GM18526 (cell line): ENCODE data around the gene RAD51AP1.

Source experiments
- POLR2A ChIP-seq: IDR thresholded peaks from 3 replicates; pipeline ENCODE4 v1.6.1; 2011; ENCODE audit not compliant: insufficient read length; ENCODE audit errors: extremely low read depth

RAD51AP1 gene, protein sequence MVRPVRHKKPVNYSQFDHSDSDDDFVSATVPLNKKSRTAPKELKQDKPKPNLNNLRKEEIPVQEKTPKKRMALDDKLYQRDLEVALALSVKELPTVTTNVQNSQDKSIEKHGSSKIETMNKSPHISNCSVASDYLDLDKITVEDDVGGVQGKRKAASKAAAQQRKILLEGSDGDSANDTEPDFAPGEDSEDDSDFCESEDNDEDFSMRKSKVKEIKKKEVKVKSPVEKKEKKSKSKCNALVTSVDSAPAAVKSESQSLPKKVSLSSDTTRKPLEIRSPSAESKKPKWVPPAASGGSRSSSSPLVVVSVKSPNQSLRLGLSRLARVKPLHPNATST

DNA sequence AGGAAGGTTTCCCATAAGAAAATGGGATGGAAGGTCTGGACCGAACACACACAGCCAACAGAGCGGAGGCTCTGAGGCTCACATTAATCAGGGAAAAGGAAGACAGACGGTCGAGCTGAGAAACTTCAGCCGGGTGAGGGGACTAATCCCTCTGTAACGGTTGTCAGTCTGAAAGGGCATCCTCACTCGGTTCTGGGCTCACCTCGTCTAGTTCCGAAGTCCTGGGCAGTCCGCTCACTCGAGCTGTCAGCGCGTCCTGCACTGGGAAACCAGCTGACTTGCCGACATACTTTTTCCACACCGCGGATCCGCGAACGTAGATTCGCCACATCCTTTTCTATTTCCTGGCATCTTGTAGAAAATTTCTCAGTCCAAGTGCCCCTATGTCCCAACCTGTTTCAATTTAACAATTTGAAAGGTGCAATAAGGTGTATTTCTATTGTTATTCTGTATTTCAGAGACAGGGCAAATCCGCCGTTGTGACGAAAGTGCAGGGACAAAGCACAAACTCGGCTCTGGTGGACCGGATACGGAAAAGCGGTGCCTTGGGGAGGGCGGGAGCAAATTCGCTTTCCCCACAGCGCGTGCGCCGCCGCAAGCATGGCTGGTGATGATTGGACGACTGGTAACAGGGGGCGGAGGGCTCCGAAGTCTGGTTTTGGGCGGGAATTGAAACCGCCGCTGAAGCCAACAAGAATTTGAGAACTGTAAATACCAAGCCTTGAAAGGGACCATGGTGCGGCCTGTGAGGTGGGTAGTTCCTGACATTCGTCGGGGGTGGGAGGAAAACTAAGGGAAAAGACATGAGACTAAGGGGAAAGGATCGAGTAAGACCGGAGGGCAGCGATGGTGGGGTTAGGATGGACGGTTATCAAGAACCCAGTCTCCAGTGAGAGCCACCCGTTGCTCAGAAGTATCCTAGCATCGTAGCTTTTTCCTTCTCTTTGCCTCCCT lies at the start of gene RAD51AP1:
RAD51AP1 (plus strand) TSS at position 684 of the 954 bp plus-strand sequence; CDS start at position 734, 50 bp downstream.
- peak; percentile 76 for TF ChIP-seq POLR2A

DNA sequence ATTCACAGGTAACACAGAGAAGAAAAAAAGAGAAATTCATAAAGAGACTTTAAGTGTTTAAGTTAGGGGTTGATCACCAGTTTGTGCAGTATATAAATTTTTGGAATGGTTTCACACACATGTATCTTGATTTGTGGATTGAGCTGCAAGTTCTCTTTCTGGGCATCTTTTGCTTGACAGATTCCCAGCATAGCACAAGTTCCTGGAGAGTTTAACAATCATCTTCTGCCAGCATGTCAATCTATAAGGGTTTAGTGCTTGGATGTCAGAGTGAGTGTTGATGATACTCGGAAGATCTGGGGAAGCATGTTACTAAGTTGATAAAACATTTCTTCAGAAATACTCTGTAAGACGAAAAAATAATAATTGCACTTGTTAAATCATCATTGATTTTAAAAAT lies 49.1 kb upstream of the RAD51AP1 start:
- TF ChIP-seq POLR2A: no peak

DNA sequence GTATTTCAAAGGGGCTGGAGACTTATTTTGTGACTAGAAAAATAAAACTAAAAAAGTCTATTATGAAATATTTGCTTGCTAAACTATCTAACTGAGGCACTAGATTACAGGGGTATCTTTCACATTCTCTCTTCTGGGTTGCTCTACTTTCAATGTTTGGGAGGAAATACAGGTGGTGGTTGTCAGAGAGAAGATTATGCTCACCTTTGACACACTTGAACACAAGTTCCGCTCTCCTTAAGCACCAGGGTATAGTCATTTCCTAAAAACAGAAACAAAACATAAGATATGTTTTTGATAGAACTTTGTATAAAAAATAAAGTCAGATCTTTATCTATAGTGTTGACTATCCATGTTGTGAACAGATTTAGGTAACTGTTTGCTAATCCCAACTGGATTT lies 47.7 kb upstream of the RAD51AP1 start:
- TF ChIP-seq POLR2A: no peak

DNA sequence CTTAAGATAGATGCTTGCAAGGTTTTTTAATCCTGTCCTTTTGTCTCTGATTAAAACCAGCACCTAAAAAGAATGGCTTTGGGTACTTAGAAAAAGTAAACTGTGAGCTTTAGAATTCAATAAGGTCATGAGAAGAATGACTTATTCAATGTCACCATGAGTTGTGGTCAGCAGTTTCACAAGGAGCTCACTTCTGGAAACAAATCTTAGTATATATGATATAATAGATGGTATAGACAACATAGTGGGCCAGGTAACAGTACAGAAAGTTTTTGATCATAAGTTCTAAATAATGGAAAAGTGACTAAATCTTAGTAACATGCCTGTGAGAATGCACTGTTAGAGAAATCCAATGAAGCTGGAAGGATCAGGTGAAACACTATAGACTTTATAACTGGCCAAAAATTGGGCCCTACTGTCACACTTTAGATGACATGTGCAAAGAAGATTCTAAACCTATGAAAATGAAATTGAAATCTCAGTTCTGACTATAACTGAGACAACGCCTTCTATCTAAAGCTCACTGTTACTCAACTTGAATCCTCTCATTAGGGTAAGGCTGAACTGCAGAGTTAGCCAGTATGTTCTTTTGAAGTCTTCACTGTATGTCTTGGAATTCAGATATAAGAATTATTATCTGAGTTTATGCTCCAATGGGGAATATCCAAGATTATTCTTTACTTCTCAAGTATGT lies 42.4 kb upstream of the RAD51AP1 start:
- TF ChIP-seq POLR2A: no peak

DNA sequence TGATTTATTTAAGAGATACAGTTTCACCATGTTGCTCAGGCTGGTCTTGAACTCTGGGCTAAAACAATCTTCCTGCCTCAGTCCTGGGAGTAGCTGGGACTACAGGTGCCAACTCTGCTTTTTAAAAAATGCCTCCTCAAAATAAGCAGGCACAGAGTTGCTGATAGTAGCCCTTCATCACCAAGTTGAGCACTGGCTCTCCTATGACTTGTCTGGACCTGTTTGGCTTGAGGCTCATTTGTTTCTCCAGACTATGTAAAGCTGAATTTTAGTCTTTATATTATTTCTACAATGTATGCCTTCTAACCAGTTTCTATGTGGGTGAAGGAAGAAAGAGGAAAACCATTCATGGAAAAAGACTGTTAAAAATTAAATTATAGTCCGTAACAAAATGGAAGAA lies 39.5 kb upstream of the RAD51AP1 start:
- TF ChIP-seq POLR2A: no peak

DNA sequence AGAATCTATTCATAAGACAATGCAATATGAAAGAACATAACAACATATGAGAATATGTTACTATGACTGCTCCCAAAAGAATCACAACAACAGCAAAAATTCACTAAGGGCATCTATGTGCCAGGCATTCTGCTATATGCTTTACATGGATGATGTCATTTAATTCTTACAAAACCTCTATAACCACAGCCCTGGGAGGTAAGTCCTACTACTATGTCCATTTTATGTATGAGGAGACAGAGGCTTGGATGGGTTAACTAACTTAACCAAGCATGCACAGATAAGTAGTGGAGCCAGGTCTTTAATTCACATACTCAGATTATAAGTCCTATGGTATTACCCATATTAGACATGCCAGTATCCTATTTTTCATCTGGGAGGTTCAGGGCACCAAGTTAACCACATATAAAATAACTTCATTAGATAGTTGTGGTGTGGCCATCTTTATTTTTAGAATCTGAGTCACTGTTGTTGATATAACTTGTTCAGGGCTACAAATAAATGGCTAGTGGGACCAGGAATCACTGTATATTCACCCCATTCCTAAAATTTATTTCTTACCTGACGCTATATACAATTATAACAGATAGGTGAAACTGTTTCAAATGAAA lies 33.2 kb upstream of the RAD51AP1 start:
- no peak for TF ChIP-seq POLR2A

DNA sequence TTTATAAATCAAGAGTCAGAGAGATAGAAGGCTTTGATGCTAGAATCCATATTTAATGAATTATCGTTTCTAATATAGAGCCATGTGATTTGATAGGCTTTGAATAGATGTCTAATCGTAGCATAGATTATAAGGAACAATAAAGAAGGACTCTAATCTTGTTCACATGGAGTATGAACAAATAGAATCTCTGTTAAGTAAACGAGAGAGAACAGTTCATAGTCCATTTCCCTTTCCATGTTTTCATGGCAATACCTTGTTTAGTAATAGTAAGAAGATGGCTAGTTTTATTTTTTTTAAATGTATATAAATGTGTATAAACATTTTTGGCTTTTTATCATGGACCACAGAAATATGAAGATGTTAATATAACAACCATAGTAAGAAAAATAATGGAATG lies 32.3 kb upstream of the RAD51AP1 start:
- no peak for TF ChIP-seq POLR2A

DNA sequence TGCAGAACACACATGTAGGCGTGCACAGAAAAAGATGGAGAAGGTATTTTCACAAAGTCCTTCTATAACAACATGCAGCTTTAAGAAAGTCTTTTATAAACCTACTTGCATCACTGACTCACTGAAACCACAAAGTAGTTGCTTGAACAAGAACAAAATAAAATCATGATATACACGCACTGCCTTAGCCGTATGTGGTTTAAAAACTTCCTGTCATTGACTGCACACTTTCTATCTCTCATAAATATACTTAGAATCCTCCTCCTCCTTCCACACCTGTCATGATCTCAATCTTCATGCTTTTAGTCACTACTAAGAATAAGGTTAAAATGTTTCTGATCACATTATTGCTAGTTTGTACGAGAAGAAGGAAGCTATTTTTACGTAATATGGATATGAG lies 31.8 kb upstream of the RAD51AP1 start:
- TF ChIP-seq POLR2A: no peak

DNA sequence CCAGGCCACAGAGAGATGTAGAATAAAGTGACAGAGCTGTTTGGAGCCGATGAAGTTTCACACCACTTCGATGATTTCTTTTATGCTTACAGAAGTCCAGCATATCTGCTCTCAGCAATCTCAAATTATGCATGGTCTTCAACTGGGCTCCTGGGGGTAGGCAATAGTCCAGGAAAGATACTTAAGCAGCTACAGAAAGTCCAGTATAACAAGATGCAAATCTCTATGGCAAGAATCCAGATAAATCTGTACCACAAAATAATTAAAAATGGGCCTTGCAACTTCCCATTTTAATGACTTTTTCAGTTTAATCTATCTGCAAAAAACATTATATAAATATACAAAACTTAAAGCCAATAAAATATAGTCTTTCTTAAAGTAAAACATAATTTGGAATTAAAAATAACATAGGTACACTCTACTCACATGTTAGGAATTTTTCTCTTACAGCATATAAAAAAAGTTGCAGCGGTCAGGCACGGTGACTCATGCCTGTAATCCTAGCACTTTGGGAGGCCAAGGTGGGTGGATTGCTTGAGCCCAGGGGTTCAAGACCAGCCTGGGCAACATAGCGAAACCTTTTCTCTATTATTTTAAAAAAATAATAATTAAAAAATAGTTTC lies 20.5 kb upstream of the RAD51AP1 start:
- no peak for TF ChIP-seq POLR2A

DNA sequence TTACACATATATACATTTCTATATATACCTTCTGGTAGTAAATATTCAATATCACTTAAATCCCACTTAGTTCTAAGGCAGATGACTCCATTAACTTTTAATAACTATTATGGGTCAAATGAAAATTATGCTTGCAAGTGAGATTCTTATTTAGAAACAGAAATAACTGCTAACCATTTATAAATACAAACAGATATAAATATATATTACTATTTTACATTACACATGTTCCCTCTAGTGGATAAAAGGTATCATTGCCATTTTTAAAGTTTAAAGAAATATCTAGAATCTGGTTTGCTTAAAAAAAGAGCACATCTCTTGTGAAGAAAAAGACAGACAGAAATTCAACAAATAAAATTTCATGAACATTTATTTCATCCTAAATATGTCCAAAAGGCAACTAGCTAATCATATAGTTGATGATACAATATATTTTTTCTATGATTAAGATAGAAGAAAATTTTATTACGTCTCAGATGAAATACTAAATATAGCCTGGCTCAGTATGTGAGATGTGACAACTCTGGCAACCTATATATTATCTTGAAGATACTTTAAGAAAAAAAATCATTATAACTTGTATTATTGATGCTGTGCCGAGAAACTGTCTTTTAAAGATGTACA lies 11.7 kb upstream of the RAD51AP1 start:
- TF ChIP-seq POLR2A: no peak

DNA sequence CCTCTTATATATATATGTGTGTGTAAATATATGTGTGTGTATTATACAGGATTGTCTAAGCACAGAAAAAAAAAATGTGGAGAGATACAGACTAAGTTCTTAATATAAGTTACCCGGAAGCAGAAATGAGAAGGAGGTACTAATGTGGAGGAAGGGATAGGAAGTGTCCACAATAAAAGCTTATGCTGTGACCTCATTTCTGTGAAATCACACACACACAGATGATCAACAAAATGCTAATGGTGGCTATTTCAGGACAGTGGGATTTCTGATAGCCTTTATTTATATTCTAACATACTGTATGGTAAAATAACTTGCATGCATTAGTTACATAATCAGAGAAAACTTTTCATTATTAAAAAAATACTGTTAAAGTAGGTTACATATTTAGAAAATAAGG lies 8.5 kb upstream of the RAD51AP1 start:
- no peak for TF ChIP-seq POLR2A

DNA sequence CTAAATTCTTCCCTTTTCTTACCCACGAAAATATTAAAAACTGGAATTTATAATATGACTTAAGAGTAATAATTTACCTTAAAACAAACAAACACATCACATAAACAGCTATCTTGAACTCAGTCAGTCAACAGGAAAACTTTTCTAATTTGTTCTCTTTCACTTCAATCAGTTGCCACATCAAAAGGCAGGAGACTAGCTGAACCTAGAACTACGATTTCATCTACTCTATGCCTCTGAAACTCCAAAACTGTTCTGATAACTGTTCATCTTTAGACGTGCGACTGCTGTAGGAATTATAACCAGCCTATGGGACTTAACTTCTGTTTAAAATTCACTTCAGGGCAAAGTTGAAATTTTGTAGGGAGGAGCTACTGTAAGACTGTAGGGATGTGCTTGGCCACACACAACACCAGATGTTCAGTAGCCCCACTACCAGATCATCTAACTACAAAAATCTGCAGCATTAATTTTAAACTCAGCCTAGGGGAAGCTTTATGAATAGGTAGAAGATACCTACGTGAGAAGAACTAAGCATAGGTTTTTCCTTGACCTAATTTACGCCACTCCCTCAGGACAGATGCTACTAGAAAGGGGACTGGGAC lies 7.6 kb upstream of the RAD51AP1 start:
- TF ChIP-seq POLR2A: no peak

DNA sequence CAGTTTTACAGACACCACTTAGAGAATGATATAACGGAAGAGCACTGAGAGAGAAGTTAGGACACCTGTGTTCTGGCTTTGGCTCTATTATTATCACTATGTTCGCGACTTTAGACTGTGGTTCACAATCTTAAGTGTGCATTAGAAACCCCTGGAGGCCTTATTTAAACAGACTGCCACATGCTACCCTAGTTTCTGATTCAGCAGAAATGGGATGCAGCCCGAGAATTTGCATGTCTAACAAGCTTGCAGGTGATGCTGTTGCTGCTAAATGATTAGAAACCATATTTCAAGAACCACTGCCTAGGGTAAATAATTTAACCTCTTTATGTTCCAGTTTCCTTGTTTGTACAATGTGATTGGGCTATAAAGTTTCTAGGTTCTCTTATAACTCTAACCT lies 3.6 kb upstream of the RAD51AP1 start:
- TF ChIP-seq POLR2A: no peak

DNA sequence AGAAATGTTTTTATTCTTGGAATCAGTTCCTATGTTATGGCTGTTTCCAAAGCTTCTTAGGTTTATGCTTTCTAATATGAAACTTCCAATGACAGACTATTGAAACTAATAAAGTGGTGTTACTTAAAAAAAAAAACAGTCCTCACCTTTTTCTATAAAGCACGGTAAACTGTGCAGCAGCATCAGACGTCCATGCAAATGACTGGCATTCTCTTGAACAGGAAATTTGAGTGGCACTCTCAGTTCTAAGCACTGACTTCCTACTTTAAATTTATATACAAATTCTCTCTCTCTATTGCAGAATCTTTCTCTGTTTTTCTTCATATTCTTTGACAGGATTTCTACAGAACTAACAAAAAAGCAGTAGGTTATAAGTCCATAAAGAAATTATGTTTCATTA lies 2.8 kb upstream of the RAD51AP1 start:
- TF ChIP-seq POLR2A: no peak
